Measurements from ENCODE around the gene VAT1. TPM values are rescaled to one million over a fixed set of nuclear protein-coding genes. Genes with fewer than 3 reads are reported as not detected.
"Not testable (repeated sequence)": the region's sequence is repeated elsewhere in the genome, so short reads cannot be mapped to it uniquely, and the experiment has no call there.

The VAT1 gene
- total and polyA plus RNA-seq, 9 of the 15 experiments (the other 6 are each of a cell fraction or from before 2014, with no cell fraction given) = 29.4 to 153 (median 66.7) TPM

GRCh38 chr17:42973323-42973722 is 48.9 kb downstream of the VAT1 start:
- H3K27me3 ChIP-seq (ENCODE audit: control insufficient read depth in 2 of 2, insufficient read depth in 2 of 2, low read length in 2 of 2); BruUV-seq (replicated peaks); intact Hi-C loops (cut with micrococcal nuclease); H2AFZ ChIP-seq (ENCODE audit: low read depth, low read length); POLR2A ChIA-PET; H3K9ac ChIP-seq (ENCODE audit: insufficient read depth in 1 of 2, low read depth in 2 of 2, low read length in 2 of 2); H3K4me1 ChIP-seq (replicated peaks in 1 of 2; ENCODE audit: control insufficient read depth in 2 of 2, insufficient read depth in 2 of 2, low read length in 2 of 2); H3K79me2 ChIP-seq (ENCODE audit: control insufficient read depth, insufficient read depth, low read length); H3K9me1 ChIP-seq (ENCODE audit: control insufficient read depth, insufficient read depth, low read length); in situ Hi-C loops (cut with MboI); FAIRE-seq; H3K4me2 ChIP-seq (ENCODE audit: insufficient read depth, low read length); H4K20me1 ChIP-seq (replicated peaks; ENCODE audit: control insufficient read depth, insufficient read depth, low read length); H3K27ac ChIP-seq (ENCODE audit: extremely low read depth, low read depth, low read length); DNase-seq (ENCODE audit: extremely low read depth in 1 of 4, low spot score in 3 of 4); ATAC-seq; H3K36me3 ChIP-seq (ENCODE audit: control insufficient read depth, insufficient read depth, low read length); H3K4me3 ChIP-seq; CTCF ChIA-PET (ENCODE audit: low intra/inter-chr PET ratio); H3K9me3 ChIP-seq (replicated peaks; ENCODE audit: control insufficient read depth, insufficient read depth, low read depth, low read length): not testable (repeated sequence)
- 80% methylated on average over 1 of the region's 18 CpGs for WGBS (ENCODE audit: insufficient coverage, low coverage, missing lambda C conversion rate)

GRCh38 chr17:42971589-42971988 is 50.6 kb downstream of the VAT1 start:
- no TSS peak for BruUV-seq (replicated peaks)
- Histone ChIP-seq H3K9me3 (replicated peaks; ENCODE audit: control insufficient read depth, insufficient read depth, low read depth, low read length) (no peaks in the 10 kb centered on the region), H3K4me2 (ENCODE audit: insufficient read depth, low read length) (no peak overlapping the region), H3K4me3 (no peak overlapping the region), H3K27ac (ENCODE audit: extremely low read depth, low read depth, low read length) (no peak overlapping the region), H3K9me1 (ENCODE audit: control insufficient read depth, insufficient read depth, low read length) (no peaks in the 10 kb centered on the region), H3K9ac (ENCODE audit: insufficient read depth in 1 of 2, low read depth in 2 of 2, low read length in 2 of 2) (no peak overlapping the region), H3K27me3 (ENCODE audit: control insufficient read depth in 2 of 2, insufficient read depth in 2 of 2, low read length in 2 of 2) (no peaks in the 10 kb centered on the region), H3K36me3 (ENCODE audit: control insufficient read depth, insufficient read depth, low read length) (0 out of 3 replicates have a peak, but pooled peaks cover 3% of the 10 kb centered on the region), H3K79me2 (ENCODE audit: control insufficient read depth, insufficient read depth, low read length) (no peaks in the 10 kb centered on the region), H2AFZ (ENCODE audit: low read depth, low read length) (no peak overlapping the region), H3K4me1 (replicated peaks in 1 of 2; ENCODE audit: control insufficient read depth in 2 of 2, insufficient read depth in 2 of 2, low read length in 2 of 2) (peaks cover 6 to 7% of the 10 kb centered on the region in 2 experiments; a peak in 3 of 5 replicates), H4K20me1 (replicated peaks; ENCODE audit: control insufficient read depth, insufficient read depth, low read length) (no peaks in the 10 kb centered on the region)
- WGBS (ENCODE audit: insufficient coverage, low coverage, missing lambda C conversion rate) = 72% methylated on average over 5 of the region's 5 CpGs
- ChIA-PET CTCF (ENCODE audit: low intra/inter-chr PET ratio) (no interaction called here), POLR2A (interaction anchor here (1.0 to 1.3 kb wide), 3 partner anchors 19 to 53 kb away, joined by 3 to 4 read pairs (median 3); partner anchors contain the start of gene RPL27)
- intact Hi-C loops (cut with micrococcal nuclease) = no loop called here
- FAIRE-seq (no peak), ATAC-seq (no peak), DNase-seq (ENCODE audit: extremely low read depth in 1 of 4, low spot score in 3 of 4) (no peak)
- TF ChIP-seq KLF16 (IDR thresholded peaks at IDR 0.05) = no peak
- no peak for TF ChIP-seq CC2D1A (IDR thresholded peaks at IDR 0.05)
- in situ Hi-C loops (cut with MboI) = no loop called here

Data from K562 (cell line).